Ureter (tissue), 1 donor: ENCODE results near the gene PAXIP1. TPM values are rescaled to one million over a fixed set of nuclear protein-coding genes. Genes with fewer than 3 reads are reported as not detected.
A peak's percentile ranks its signal among the peaks of the same experiment; 100 is the strongest.

Source experiments
- DNase-seq: peaks from one replicate; pipeline ENCODE4 v3.0.0-alpha.2; 2020; ENCODE audit warnings: low spot score
- total RNA-seq: library from RNA; stranded (reverse); gene quantifications from one replicate; pipeline ENCODE4 v1.2.4, GENCODE V29; 2023
- donor health status: DM: yes; HTN: yes; CAD: no.

Gene PAXIP1
- total RNA-seq, 1 donor from 2014 or later, result 16.4 TPM

DNA sequence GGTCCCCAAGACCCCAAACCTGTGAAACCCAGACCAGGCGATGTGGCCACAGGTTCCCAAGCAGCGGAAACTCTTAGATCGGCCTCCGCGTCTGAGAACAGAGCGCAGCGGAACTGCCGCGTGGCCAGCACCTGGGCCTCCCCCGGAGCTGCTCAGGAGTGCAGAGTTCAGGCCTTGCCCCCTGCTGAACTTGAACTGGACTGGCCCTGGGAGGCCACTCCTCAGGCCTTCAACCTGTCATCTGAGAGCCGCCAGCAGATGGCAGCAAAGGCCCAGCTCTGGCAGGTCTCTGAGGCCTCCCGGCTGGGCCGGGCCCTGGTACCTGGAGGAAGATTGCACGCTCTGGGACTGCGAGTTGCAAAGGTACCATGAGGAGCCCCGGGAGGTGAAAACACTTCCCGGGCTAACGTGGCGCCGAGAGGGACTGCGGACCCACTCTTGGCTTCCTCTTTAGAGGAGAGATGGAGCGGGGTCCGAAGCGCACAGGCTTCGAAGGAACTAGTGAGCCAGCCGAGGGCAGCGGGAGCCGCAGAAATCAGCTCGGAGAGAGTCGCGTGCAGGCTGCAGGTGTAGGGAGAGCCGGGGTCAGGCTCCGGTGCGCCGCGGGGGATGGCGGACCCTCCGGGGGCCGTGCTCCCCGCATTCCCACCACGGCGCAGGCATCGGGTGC lies 89.2 kb downstream of the PAXIP1 start:
- peak; percentile 87 for DNase-seq

DNA sequence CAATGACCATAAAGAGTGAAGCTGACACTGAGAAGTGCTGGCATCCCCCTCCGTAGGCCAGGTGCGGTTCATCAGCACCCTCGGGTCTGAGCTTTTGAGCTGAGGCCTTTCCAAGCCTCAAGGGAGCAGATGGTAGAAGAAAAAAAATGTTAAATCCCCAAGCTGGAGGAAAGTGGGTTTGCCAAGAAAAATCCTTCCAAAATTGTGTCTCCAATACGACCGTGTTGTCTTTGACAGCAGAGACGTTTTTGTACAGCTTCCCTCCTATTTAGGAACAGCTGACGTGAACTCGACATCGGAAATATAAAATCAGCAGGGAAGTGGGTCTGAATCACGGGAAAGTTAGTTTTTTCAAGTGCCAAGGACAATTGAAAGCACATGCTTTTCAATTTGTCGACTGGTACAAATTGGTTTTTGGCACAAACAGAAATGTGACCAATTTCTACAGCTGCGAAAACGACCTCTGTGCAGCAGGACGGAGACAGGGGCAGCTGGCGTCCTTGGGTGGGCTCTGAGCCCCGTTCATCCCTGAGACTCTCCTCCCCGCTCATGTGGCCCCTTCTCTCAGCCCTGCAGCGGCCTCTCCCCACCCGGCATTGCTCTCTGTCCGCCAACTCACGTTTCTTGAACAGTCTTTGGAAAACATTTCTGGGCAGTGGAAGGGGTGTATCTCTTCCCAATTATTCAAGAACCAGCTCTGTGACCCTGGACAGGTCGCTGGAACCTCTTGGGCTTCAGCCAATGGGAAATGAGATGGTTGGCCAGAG lies 89.9 kb downstream of the PAXIP1 start:
- DNase-seq, result no peak

DNA sequence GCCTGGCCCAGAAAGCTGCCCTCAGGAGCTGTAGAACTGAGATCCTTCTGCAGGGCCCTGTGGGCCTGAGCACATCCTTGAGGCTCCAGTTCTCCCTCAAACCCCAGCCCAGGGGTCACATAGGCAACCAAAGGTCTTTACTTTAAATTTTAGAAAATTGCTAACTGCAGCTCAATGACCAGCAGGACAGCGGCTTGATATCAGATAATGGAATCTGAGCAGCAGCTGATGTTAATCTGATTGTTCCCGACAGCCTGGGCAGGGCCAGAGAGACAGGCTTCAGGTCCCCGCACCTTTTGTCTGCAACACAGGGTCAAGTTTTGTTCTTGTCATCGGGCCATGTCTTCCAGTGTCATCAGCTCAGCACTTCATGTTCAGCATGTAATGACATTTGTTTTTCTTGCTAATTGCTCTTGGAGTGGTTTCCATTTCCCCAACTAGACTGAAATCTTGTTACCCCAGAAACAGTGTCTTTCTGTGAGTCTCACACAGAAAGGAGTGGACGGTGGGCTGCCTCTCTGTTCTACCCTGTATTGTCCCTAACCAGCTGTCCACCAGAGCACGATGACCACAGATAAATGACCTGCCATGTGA lies 91.0 kb downstream of the PAXIP1 start:
- DNase-seq, result no peak

DNA sequence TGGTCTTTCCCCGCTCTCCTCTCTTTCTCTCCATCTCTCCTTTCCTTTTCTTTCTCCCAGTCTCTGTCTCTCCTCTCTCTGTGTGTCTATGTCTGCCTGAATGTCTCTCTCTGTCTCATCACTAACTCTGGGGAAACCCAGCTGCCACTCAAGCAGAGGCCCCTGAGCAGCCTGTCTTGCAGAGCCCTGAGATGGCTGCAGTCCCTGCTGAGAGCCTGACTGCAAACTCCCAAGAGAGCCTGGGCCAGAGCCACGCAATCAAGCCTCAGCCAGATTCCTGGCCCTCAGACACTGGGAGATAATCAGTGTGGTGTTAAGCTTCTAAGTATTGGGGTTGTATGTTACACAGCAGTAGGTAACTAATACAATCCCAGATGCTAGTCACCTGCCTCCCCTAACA lies 91.5 kb downstream of the PAXIP1 start:
- DNase-seq, result no peak

- DNase-seq, result no peak
These were observed 91.9 kb downstream of the PAXIP1 start for GRCh38 chr7:154910977-154911376.

DNA sequence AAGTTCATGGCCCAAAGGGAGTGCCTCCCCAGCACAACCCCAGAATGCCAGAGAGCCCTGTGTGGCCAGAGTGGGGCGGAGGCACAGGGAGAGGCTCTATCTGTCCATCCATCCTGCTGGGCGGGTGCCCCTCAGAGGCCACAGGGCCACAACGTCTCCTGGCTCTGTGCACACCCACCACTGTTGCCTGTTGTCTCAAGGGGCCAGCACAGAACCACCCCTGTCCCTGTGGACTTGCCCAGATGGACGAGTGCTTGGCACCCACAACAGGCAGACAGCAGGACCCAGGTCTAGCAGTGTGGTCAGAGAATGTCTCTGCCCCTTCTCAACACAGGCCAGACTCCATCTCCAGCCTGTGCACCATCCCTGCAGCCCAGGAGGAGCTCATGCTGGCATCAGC lies 92.8 kb downstream of the PAXIP1 start:
- DNase-seq, result no peak

DNA sequence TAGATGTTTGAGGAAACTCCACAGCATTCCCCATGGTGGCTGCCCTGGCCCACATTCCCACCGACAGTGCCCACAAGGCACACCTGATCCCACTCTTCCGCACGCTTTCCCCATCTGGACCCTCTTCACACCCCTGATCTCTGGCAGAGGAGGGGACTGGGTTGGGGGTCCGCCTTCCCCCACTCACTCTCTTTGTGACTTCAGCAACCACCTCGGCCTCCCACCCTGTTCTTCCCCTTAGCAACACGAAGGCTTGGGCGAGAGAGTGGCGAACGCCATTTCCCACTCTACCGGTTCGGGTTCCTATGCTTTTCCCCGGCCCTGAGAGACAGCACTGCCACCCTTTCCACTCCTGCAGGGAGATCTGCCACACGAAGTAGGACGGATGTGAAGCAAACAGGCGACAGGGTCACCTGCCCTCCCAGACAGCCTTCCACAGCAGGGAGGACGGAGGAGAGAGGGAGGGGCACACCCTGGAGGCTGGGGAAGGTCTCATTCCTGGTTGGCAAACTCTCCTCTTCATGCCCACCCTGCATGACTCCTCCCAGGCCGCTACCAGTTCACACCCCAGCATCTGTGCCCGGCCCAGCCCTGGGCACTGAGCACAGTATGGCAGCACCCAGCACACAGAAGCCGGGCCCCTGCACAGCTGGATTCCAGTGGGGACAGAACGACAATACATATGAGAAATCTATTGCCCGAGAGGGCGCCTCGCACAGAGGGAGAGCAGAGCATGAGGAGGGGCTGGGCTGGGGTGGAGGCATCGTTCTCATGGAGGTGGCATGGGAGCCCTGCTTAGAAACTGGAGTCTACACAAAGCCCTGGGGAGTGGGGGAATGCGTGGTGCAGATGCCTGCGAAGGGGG lies 93.5 kb downstream of the PAXIP1 start:
- no peak for DNase-seq

DNA sequence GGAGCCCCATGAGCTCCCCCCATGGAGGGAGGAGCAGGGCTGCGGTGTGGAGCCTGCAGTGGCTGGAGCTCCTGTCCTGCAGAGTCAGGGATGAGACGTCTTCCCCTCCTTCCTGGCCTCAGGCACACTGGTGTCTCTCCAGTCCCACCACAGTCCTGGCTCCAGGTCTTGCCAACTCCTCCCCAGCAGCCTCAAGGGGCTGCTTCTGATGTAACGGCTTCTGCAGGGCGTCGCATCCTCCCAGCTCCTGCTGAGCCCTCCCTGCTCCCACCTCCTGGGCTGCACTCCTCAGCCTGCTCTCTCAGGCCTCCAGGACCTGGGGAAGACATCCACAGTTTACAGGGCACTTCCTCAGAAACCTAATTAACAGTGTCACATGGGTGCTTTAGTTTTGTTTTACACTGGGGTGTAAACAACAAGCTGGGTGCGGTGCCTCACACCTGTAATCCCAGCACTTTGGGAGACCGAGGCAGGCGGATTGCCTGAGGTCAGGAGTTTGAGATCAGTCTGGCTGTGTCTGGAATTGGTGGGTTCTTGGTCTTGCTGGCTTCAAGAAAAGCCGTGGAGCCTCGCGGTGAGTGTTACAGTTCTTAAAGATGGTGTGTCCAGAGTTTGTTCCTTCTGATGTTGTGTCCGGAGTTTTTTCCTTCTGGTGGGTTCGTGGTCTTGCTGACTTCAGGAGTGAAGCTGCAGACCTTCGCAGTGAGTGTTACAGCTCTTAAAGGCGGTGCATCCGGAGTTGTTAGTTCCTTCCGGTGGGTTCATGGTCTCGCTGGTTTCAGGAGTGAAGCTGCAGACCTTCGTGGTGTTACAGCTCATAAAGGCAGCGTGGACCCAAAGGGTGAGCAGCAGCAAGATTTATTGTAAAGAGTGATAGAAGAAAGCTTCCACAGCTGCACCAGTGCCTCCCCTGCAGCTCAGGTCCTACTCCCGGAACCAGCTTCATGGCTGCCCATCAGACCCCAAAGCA lies 95.0 kb downstream of the PAXIP1 start:
- no peak for DNase-seq

- no peak for DNase-seq
These were observed 96.1 kb downstream of the PAXIP1 start for GRCh38 chr7:154906736-154907355.

DNA sequence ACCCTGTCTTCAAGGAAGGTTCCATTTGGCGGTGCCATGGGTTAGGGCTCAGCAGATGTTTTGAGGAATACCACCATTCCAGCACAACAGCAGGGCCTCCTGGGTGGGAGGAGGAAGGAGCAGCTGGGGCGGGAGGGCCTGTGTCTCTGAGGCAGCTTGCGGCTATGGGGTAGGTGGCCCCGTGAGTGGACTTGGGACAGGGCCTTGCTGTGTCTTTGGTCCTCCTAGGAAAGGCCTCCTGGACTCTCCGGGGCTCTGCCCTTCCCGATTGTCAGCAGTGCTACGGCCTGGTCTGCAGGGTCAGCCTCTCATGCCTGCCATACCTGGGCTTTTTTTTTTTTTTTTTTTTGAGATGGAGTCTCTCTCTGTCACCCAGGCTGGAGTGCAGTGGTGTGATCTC lies 96.7 kb downstream of the PAXIP1 start:
- DNase-seq, result no peak

DNA sequence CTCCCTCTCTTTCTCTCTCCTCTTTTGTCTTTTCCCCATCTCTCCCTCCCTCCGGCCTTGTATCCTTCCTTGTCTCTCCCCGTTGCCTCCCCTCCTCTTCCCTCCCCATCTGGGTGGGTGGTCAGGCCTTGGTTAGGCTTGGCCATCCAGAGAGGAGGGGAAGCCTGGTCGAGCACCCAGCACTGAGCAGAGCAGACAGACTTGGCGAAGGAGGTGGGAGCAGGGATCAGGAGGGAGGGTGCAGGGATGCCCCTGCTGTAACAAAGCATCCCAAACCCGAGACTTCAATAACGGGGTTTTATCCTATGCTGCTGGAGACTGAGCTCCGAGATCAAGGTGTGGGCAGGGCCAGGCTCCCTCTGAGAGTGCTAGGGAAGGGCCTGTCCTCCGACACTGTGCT lies 97.3 kb downstream of the PAXIP1 start:
- no peak for DNase-seq

DNA sequence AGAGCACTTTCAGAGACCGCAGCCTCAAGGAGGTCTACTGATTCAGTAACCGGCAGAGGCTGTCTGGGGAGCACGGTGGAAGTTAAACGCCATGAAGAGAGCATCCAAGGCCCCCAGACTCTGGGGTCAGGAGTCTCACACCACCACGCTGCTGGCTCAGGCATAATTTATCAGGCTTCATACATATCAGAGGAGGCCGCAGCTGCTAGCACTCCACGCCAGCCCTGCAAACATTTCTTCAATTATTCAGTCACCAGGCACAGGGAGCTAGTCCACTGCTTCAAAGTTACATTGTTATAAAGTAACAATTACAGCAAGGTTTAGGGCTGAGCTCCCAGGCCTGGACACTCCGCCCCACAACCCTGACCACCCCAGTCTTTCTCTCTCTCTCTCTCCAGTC lies 97.8 kb downstream of the PAXIP1 start:
- DNase-seq, result no peak

DNA sequence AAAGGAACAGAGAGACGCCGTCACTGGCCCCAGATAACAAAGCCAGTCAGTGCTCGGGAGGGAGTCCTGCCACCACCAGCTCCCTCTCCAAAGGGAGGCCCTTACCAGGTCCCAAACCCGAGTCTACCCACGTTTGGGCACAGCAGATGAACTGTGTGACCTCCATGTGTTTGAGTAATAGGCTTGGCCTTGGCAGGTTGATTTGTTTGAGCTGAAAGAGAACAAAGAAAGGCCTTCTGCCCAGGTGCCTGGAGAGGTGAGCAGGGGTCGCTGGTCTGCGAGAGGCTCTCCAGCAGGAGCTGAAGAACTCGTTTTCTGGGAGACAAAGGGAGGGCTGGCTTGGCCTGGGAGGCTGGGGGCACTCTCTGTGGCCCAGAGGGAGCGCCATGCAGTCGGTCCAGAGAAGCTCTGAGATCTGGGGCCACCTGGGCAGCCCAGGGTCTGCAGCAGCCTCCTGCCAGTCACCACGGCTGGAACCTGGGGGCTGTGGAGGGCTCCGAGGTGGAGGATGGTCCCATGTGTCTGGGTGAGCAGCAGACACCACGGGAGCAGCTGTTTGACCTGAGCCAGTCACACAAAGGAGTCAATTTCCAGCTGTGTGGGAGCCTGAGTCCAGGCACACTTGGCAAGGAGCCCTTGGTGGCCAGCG lies 99.7 kb downstream of the PAXIP1 start:
- DNase-seq, result no peak

DNA sequence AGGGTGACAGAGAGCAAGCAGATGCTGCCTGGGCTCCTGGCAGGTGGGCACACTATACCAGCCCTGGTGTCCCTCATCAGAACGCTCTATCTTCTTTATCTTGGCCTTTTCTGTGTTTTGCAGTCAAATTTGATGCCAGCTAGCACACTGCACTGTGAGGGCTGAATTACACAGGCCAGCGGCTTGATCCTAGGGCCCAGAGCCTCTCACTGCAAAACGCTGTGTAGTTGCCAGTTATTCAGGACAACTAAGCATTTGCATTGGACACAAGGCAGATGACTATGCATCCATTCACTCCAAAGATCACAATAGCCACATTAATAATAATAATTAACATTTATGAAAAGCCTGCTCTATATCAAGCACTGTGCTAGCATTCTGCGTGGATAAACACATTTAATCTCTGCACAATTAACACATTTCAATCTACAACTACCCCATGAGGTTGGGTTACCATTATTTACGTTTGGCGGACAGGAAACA lies 100.3 kb downstream of the PAXIP1 start:
- no peak for DNase-seq

GRCh38 chr7:154899862-154900261 lies 103.1 kb downstream of the PAXIP1 start:
- DNase-seq, result no peak

DNA sequence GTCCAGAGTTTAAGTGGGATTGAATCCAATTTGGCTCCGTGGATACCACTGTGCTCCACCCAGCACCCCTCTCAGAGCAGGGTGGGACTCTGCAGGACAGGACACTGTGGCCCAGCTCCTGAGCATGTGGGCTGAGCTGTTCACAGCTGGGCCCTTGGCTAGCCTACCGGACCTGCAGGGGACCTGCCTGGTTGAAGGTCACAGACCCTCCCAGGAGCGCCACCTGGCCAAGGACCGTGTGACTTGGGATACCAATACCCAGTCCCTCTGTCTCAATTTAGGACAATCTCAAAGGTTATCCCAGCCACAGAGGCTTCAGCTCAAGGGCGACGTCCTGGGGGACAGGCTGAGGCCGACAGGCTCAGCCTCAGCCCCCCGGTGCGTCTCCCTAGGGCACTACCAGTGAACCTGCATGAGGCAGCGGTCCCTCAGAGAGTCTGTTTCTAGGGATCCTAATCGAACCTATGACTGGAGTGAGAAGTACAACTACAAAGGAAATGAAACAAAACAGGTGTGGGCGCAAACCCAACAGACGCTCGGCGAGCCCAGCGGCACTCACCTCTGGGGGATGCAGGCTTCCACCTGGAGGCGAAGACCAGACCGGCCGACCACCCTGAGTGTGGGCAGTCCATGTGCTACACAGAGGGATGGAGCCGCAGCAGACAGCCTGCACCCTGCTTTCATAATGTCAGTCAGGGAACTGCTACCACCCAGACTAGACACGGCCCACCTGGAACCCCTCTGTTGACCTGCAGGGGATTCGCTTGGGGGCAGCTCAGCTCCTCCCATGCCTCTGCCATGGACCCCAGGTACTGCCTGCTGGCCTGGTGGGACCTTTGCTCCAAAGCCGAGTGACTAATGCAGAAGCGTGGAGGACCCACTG lies 103.7 kb downstream of the PAXIP1 start:
- no peak for DNase-seq

DNA sequence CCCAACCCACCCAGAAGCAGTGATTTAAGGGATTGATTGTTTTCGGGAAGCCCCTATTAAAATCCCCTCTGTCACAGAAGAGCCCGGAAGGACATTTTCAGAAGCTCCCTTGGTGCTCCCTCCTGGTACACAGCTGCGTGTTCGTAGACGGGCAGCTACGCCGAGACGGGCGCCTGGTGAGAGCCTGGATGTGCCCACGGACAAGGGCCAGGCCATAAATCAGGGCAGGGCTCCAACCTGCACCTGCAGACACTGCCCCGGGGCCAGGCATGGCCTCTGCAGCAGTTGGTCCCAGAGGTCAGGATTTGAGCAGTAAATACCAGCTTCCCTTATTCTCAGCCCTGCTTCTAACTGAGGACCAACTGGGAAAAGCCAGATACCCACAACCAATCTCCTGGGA lies 106.8 kb downstream of the PAXIP1 start:
- DNase-seq, result no peak
